Measurements from ENCODE around the gene RASA3. TPM values are rescaled to one million over a fixed set of nuclear protein-coding genes. Genes with fewer than 3 reads are reported as not detected.

The RASA3 gene
- total and polyA plus RNA-seq, 11 donors: 4.8 to 24.2 (median 9.7) TPM

DNA sequence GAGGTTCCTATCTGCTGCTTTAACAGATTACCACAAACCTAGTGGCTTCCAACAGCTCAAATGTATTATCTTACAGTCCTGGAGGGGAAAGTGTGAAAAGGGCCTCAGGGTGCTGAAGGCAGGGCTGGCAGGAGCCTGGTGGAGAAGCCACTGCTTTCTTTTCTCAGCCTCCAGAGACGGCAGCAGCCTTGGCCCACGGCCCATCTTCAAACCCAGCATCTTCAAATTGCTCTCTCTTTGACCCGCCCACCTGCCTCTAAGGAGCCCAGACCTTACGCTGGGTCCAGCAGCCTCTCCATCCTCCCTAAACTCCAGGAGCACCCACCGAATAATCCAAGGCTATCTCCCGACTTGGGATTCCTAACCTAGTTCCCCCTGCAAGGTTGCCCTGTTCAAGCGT is 194.2 kb downstream of the RASA3 start:
- ATAC-seq (no peak), DNase-seq (peak in 2 of 5 donors; percentile 25 to 29)
- WGBS, 4 donors: 58 to 66% (median 59%) methylated on average over 7 of the region's 7 CpGs
- H3K4me1 ChIP-seq: peaks cover 0 to 39% (median 13%) of the 10 kb centered on the region in 12 donors
- H3K4me3 ChIP-seq: no peak overlapping the region
- H3K27ac ChIP-seq: no peak overlapping the region
- H3K27me3 ChIP-seq: no peaks in the 10 kb centered on the region
- TF ChIP-seq, protein P1, sequence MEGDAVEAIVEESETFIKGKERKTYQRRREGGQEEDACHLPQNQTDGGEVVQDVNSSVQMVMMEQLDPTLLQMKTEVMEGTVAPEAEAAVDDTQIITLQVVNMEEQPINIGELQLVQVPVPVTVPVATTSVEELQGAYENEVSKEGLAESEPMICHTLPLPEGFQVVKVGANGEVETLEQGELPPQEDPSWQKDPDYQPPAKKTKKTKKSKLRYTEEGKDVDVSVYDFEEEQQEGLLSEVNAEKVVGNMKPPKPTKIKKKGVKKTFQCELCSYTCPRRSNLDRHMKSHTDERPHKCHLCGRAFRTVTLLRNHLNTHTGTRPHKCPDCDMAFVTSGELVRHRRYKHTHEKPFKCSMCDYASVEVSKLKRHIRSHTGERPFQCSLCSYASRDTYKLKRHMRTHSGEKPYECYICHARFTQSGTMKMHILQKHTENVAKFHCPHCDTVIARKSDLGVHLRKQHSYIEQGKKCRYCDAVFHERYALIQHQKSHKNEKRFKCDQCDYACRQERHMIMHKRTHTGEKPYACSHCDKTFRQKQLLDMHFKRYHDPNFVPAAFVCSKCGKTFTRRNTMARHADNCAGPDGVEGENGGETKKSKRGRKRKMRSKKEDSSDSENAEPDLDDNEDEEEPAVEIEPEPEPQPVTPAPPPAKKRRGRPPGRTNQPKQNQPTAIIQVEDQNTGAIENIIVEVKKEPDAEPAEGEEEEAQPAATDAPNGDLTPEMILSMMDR (IDR thresholded peaks at IDR 0.05): no peak
- no peak for TF ChIP-seq POLR2A (IDR thresholded peaks at IDR 0.05)
- no peaks in the 10 kb centered on the region for H3K9me3 ChIP-seq
- H3K36me3 ChIP-seq: no peaks in the 10 kb centered on the region
- intact Hi-C loops (cut with DNase I): no loop called here

DNA sequence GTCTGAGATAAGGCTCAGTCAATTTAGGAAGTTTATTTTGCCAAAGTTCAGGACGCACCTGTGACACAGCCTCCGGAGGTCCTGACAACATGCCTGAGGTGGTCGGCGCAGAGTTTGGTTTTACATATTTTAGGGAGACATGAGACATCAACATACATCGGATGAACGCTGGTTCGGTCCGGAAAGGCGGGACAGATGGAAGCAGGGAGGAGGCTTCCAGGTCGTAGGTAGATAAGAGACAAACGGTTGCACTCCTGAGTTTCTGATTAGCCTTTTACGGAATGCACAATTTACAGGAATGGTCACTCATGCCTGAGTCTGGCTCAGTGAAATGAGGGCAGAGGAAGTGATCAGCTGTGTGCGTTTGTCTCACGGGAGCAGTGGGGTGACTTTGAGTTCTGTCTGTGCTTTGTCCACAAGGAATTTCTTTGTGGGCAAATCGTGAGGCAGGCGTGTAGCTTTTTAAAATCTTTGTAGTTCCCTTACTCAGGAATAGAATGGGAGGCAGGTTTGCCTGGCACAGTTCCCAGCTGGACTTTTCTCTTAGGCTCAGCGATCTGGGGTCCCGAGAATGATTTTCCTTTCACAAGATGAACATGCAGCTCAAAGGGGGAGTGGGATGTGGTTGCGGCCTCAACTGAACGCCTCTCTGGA is 194.8 kb downstream of the RASA3 start:
- DNase-seq (peak in 2 of 5 donors; percentile 21 to 39), ATAC-seq (no peak)
- Histone ChIP-seq H3K4me3 (no peak overlapping the region), H3K27me3 (no peaks in the 10 kb centered on the region), H3K27ac (no peak overlapping the region), H3K36me3 (no peaks in the 10 kb centered on the region), H3K9me3 (no peaks in the 10 kb centered on the region), H3K4me1 (peaks cover 0 to 39% (median 13%) of the 10 kb centered on the region in 12 donors)
- WGBS, 4 donors: 58 to 67% (median 62%) methylated on average over 20 of the region's 20 CpGs
- intact Hi-C loops (cut with DNase I): no loop called here
- TF ChIP-seq, protein P1 (IDR thresholded peaks at IDR 0.05): no peak
- TF ChIP-seq POLR2A (IDR thresholded peaks at IDR 0.05): no peak

- no peak for TF ChIP-seq POLR2A (IDR thresholded peaks at IDR 0.05)
- TF ChIP-seq, protein P1 (IDR thresholded peaks at IDR 0.05): no peak
- intact Hi-C loops (cut with DNase I): no loop called here
- H3K4me1 ChIP-seq: peaks cover 0 to 39% (median 13%) of the 10 kb centered on the region in 12 donors
- no peak overlapping the region for H3K27ac ChIP-seq
- DNase-seq (peak in 2 of 5 donors; percentile 17 to 22), ATAC-seq (no peak)
- H3K9me3 ChIP-seq: no peaks in the 10 kb centered on the region
- no peaks in the 10 kb centered on the region for H3K27me3 ChIP-seq
- H3K4me3 ChIP-seq: no peak overlapping the region
- 78 to 90% (median 87%) methylated on average over 10 to 12 of the region's 12 CpGs for WGBS, 4 donors
- no peaks in the 10 kb centered on the region for H3K36me3 ChIP-seq
Observed at GRCh38 chr13:113937073-113937472, 195.3 kb downstream of the RASA3 start.

DNA sequence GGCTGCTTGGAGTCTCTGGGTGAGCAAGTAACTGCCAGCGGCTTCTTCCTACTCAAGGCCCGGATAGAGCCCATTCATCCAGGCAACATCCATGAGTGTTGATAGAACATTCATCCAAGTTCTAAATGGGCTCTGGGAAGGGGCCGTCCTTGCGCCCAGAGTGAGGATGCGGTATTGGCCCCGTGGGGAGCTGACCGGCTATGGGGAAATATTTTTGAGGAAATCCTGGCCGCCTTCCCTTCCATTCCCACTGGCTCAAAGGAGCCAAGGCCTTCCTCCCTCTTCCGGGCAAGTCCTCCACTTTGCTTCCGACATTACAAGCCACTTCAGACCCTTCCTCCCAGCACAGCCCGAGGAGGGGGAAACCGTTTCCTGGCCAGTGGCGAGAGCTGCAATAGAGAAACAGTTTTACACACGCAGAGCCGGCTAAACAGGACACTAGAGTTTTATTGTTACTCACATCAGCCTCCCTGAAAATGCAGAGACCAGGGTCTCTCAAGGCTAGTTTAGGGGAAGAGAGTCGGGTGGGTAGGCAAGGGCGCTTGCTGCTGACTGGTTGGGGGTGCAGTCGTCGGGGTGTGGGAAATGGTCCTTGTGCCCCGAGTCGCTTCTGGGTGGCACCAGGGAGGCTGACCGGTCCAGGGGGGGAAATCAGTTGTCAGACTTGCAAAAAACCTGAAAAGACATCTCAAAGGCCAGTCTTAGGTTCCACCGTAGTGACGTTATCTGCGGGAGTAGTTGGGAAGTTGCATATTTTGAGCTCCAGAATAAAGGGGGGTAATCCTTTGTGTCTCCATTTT is 196.1 kb downstream of the RASA3 start:
- 70 to 78% (median 74%) methylated on average over 24 to 25 of the region's 25 CpGs for WGBS, 4 donors
- peaks cover 0 to 39% (median 13%) of the 10 kb centered on the region in 12 donors for H3K4me1 ChIP-seq
- TF ChIP-seq POLR2A (IDR thresholded peaks at IDR 0.05): no peak
- TF ChIP-seq, protein P1 (IDR thresholded peaks at IDR 0.05): no peak
- intact Hi-C loops (cut with DNase I): no loop called here
- H3K9me3 ChIP-seq: no peaks in the 10 kb centered on the region
- H3K27me3 ChIP-seq: no peaks in the 10 kb centered on the region
- peak in 2 of 5 donors; percentile 9 to 32 for DNase-seq
- peak overlapping the region in 3 of 12 donors; percentile 39 to 69 (median 59) for H3K27ac ChIP-seq
- H3K4me3 ChIP-seq: no peak overlapping the region
- H3K36me3 ChIP-seq: no peaks in the 10 kb centered on the region
- ATAC-seq: peak in 1 of 4 donors; percentile 15
